ENCODE results near the gene ALOX15B.

DNA sequence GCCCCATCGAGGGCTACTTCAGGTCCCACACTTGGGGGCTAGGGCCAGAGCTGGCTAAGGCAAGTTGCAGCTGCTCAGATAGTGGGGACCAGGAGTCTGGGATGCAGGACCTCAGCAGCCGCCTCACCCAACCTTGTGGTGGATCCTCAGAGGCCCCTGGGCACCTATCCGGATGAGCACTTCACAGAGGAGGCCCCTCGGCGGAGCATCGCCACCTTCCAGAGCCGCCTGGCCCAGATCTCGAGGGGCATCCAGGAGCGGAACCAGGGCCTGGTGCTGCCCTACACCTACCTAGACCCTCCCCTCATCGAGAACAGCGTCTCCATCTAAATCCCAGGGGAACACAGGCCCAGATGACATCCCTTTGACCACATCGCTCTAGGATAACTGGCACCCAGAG lies 9.4 kb downstream of the ALOX15B start:
- TF ChIP-seq, protein P1, sequence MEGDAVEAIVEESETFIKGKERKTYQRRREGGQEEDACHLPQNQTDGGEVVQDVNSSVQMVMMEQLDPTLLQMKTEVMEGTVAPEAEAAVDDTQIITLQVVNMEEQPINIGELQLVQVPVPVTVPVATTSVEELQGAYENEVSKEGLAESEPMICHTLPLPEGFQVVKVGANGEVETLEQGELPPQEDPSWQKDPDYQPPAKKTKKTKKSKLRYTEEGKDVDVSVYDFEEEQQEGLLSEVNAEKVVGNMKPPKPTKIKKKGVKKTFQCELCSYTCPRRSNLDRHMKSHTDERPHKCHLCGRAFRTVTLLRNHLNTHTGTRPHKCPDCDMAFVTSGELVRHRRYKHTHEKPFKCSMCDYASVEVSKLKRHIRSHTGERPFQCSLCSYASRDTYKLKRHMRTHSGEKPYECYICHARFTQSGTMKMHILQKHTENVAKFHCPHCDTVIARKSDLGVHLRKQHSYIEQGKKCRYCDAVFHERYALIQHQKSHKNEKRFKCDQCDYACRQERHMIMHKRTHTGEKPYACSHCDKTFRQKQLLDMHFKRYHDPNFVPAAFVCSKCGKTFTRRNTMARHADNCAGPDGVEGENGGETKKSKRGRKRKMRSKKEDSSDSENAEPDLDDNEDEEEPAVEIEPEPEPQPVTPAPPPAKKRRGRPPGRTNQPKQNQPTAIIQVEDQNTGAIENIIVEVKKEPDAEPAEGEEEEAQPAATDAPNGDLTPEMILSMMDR (IDR thresholded peaks at IDR 0.05): no peak
- TF ChIP-seq POLR2A (IDR thresholded peaks at IDR 0.05): no peak
